ENCODE data around the gene PLCL1.
"Not testable (repeated sequence)": the region's sequence is repeated elsewhere in the genome, so short reads cannot be mapped to it uniquely, and the experiment has no call there.

Gene PLCL1

DNA sequence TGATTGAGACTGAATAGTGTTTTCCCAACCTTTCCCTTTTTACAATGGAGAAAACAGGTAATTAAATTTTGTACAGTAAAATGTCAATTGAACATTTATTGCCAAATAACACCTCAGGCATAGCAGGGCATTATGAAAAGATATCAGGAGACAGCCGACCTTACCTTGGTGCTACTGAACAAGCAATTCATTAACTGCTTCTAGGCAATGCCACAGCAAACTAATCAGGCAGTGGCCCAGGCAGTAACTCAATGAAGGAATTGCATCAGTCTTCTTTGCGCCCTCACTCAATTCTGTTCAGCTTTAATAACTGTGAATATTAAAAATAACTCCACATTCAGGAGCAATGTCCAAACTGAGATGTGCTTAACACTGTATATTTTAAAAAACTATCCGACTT, 6.1 kb downstream of the PLCL1 start:
- DNase-seq: no peak

DNA sequence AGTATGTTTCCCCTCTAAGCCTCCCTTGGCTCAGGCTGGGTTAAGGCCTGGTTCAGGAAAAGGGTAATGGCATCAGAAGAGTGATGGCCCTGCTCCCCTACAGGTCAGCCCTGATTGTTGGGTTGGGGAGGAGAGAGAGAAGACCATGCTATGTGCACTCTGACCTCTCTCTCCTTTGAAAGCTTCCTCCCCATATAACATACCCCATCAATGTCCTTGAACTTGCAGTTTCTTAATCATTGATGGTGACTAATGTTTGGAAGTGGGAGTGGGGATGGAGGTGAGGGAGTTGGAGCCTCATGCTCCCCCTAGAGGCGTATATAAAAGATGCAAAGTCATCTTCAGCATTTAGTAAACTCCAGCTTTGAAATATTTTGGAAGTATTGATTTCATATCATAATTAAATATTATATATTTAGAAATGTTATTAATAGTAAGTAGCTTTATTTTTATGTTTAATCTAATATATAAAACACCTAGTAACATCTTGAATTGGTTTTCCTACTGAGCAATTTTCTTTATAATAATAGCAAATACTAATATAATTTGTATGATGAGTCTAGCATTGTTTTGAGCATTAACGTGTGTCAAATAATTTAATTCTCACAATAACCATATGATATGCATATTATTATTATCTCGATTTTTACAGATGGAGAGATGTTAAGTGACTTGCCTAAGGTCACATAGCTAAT, 8.8 kb downstream of the PLCL1 start:
- no peak for DNase-seq

DNA sequence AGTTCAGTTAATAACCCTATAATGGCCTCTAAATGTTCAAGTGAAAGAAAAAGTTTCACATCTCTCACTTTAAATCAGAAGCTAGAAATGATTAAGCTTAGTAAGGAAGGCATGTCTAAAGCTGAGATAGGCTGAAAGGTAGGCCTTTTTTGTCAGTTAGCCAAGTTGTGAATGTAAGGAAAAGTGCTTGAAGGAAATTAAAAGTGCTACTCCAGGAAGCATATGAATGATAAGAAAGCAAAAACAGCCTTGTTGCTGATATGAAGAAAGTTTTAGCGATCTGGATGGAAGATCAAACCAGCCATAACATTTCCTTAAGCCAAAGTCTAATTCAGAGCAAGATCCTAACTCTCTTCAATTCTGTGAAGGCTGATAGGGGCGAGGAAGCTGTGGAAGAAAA, 10.1 kb downstream of the PLCL1 start:
- DNase-seq: no peak

DNA sequence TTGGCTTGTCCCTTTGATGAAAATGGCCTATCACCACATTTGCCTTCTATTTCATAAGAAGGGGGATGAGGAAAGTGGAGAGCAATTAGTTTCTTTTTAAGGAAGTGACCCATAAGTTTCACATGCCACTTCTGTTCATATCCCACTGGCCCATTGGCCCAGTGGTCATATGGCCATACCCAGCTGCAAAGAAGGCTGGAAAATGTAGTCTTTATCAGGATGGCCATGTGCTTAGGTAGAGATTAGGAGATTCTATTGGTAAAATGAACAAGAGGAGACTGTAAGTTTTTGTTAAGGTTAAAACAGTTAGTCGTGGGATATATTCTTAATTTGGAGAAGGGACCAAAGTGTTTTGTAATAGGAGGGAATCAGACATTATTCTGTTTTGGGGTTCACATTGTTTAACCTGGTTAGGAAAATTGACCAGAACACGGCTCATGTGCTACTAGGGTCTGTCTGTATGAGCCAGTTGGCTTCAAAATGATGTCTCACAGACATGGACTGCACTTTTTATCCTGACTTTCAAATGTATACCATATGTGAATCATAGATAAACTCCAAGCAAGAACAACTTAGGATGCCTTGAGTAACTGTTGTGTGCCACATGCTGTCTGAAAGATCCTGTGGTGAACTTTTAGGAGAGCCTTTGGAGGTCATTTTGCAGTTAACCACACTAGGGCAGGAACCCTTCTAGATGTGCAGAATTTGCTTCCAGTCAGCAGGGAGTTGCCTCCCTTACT, 17.3 kb downstream of the PLCL1 start:
- DNase-seq: no peak

DNA sequence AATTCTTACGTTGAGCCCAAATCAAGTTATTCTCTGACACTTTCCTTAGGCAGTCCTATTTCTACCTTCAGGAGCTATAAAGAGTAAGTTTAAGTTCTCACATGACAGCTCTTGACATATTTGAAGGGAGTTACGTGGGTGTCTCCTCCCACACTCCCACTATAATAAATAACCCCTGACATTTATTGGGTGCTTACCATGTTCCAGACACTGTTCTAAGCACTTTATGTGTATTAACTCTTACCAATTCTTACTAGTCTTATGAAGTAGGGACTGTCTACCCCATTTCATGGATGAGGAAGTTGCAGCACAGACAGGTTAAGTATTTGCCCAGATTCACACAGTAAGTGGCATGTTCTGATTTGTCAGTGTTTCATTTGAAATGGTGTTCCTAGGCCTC, 17.9 kb downstream of the PLCL1 start:
- DNase-seq: no peak

DNA sequence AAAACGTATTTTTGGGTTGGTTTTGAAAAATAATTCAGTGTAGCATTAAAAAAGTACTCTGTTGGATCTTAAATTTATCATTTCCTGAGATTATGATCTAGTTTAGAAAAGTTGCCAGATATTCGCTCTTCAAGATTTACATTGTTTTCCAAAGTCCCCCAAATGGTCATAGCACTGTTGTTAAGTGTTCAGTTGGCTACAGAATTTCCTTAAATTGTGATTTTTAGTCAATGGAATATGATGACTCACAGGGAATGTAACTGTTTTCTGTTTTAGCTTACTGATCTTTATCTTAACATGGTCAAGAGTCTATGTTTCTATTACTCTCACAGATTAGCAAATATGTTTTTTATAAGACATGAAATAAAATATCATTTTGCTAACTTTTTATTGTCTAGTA, 23.2 kb downstream of the PLCL1 start:
- no peak for DNase-seq

DNA sequence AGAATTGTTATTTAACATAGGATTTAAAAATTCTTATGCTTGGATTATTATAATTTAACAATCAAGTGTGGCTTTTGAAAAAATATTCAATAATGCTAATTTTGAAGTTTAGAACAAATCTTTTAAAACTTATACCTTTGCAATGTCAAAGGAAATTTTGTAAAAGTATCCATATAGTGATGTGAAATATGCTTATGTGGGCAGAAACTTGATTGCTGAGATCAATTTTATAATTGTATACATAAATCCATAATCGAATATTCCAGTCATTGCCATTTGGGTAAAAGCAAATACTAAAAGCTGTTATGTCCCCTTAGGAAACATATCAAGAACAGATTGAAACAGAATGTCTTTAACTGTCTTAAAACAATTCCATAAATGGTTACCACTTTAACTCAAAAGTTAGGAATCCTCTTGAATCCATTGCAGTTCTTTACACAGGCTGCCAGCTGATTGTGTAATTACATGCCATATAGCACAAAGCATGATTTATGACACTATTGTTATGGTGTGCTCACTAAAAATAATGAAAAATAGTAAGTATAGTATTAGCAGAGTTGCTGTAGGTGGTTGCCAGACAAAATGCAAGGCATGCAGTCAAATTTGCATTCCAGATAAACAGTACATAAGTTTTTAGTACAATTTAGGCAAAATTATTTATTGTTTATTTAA, 24.2 kb downstream of the PLCL1 start:
- no peak for DNase-seq

DNA sequence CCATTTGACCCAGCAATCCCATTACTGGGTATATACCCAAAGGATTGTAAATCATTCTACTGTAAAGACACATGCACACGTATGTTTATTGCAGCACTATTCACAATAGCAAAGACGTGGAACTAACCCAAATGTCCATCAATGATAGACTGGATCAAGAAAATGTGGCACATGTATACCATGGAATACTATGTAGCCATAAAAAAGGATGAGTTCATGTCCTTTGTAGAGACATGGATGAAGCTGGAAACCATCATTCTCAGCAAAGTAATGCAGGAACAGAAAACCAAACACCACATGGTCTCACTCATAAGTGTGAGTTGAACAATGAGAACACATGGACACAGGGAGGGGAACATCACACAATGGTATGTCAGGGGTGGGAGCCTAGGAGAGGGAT, 30.4 kb downstream of the PLCL1 start:
- DNase-seq: not testable (repeated sequence)

DNA sequence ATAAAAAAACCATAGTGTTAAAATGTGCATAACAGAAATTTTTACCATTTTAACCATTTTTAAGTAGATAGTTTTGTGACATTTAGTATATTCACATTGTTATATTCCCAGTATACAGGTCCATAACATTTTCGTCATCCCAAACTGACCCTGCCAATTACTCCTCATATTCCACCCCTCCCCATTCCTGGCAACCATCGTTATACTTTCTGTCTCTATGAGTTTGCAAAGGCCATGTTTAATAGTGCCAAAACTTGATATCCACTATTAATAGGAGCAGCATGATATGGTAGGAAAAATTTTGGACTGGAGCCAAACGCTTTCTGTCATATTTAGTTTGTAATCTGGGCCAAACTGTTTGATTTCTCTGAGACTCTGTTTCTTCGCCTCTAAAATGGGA, 30.9 kb downstream of the PLCL1 start:
- no peak for DNase-seq

DNA sequence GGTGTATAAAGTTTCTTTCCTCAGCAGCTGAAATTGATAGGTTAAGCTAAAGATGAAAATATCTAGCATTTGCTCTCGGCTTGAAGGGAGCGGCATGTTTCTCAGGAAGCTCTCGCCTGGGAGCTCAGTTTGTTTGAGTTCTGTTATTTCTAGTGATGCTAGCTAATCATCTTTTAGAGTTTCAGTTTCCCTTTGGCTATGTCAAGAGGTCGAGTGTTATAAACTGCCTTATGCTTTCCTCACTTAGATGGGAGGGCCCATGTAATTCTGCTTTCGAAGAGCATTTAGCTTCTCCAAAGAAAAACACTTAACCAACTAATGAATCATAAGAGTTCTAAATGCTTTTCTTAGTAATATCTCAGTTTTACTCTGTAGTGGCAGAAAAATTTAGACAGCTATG, 33.6 kb downstream of the PLCL1 start:
- no peak for DNase-seq

DNA sequence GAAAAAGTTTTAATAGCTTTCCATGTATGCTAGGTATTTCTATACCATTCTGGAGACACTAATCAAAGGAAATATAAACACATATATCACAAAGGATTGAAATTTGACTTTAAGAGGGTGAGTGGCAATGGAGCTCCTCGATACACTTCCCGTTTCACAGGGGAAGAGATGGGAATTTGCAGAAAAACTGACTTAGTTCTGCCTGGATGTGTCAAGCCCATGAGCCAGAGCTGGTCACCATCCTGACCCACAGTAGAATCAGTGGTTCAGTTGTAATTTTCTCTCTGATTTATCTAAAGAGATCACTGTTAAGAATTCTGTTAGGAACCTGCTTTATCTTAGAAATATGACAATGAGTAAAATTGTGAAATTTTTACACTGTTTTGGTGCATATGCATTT, 34.2 kb downstream of the PLCL1 start:
- no peak for DNase-seq

DNA sequence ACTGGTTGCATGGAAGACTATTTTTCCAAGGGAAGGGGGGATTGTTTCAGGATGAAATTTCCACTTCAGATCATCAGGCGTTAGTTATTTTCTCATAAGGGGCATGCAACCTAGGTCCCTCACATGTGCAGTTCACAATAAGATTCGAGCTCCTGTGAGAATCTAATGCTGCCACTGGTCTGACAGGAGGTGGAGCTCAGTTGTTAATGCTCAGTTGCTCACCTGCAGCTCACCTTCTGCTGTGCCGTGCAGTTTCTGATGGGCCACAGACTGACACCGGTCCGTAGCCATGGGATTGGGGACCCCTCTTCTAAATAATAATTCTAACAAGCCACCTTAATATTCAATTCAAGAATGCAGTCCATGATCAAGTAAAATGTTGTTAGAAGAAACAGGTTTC, 34.9 kb downstream of the PLCL1 start:
- DNase-seq: no peak

DNA sequence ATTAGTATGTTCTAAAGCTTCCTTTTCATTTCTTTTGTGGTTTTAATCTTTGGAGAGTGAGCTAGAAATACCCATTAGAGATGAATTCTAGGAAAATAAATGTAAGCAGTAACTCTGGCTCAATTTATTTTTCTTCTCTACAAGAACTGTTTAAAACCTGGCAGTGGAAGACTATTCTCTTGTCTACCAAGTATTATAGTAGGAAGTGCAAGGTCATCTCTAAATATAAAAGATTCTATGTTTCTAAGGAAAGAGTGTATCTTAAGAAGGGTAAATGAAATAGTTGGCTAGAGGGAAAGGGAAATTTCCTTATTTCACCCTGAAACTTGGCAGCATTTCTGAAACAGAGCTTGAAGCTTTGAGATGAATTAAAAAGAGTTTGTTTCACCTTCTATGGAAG, 35.5 kb downstream of the PLCL1 start:
- no peak for DNase-seq

DNA sequence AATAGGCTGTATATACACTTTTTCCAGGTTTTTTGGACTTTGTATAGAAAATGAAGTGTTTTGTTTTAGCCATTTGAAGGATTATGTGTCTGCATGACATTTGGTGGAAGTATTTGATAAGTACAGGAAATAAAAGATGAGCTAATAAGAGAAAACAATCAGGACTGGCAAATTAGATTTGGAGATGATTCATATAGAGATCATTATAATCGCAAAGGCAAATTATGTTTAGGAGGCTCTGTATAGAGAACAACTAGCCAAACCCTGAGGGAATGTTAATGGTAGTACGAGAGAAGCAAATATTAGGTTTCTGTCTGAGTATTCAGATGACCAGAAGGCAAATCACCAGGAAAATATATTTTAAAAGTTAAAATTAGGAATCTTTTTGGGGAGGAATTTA, 41.7 kb downstream of the PLCL1 start:
- DNase-seq: no peak

DNA sequence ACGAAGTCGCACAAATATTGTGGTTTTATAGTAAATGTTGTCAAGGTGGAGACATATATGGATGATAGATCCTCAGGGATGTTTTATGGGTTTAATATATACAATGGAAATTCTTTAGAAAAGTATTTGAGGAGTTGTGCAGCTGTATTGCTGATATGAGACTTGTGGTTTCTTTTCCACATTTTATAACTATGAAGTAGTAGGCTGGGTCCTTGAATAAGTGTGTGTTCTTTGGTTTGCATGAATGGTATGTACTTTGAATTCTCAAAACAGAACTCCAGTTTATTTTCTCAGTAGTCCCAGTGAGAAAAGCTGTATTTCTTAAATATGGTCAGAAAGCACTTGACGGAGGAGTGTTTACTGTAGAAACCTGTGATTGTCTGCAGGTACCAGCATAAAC, 42.4 kb downstream of the PLCL1 start:
- DNase-seq: no peak

DNA sequence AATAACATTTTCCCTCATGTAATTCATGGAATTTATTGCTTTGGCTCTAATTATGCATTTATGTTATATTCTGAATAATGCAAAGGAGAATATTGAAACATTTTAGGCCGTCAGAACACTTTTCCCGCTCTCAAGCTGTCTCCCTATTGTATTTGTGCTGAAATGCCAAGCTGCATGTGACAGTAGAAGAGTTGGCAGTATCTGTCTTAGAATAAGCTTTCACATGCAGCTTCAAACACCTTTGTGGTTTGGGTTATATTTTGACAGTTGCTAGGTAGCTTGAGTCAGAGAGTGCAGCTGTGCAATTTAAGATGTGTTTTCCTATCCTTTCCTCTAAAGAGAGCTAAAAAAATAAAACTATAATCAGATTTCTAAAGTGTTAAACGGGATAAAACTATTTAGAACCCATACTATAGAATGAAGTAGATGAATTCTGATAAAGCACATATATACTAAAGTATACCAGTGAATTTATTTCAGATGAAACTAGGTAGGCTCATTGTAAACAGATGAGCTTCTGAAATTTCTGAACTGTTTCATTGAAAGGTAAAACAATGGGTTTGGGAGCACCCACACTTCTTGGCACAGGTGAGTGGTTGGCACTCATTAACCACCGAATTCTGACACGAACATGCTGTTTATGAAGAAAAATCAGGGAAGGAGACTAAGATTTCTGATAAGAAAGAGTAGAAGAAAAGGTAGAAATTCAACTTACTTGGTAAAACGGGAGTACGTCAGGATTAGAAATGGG, 43.4 kb downstream of the PLCL1 start:
- no peak for DNase-seq

DNA sequence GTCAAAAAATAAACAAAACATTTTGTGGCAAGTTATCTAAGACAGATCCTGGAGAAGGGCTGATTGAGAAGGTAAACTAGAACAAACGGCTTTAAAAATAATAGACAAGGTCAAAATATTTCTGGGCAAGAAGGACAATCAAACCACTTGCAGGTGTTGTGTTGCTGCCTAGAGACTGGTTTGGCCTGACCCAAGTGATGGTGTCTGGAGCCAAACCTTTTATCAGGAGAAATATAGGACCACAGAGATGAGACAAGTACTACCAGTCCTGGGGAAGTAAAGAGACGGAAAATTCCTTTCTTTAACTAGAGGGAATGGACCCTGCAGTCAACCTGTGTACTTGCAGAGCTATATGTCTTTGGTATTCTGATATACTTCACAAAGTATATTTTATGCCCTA, 44.2 kb downstream of the PLCL1 start:
- no peak for DNase-seq

DNA sequence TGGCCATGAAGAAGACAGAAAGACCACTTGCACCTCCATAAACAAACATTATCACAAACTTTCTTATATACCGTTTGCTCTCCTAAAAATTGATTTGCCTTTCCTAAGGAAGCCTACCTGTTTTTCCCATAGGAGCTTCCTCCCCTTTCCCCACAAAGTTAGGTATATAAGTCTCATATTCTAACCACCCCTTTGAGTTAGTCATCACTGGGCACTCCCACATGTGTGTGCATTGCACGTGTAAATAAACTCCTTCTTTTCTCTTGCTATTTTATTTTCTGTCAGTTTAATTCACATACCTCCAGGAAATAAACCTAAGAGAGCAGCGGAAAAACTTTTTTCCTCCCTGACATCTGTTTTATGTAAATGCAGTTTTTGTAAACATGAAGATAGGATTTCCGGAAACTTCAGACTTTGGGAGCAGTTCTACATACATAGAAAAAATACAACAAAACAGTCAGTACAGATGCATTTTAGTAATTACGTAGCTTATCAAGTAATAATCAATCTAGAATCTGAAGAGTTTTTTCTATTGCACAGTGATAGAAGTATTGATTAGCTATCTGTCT, 46.6 kb downstream of the PLCL1 start:
- no peak for DNase-seq

DNA sequence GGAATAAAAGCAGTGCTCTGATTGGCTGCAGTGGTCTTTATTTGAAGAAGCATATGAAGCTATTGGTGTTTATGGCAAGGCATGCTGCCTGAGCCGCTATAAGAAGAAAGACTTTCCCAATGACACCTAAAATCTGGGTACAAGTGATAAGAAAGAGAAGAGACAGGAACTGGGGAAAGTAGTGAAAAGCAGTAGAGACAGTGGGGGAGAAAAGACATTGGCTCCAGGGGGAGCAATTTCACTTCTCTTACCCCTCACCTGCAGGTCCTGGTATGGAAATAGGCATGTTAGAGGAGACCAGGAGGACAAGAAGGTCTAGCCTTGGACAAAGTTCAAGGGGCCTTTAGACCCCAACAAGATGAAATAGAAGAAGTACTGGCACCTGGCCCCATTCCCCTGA, 47.1 kb downstream of the PLCL1 start:
- DNase-seq: no peak

DNA sequence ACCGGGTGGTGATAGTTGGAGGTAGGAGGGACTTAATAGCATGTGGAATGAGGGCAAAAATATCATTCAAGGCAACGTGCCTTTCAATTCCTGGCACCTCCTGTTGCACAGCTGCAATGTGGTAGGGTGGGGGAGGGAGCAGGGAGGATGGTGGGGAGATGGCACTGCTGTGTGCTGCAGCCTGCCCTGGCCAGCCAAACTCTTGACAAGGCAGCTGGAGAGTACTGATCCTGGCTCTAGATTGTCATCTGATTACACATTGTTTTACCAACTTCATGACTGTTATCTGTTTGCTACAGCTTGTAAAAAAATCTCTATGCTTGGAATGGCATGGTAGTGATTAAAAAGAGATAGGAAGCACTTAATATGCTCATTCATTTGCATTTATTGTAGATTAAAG, 47.7 kb downstream of the PLCL1 start:
- DNase-seq: no peak

DNA sequence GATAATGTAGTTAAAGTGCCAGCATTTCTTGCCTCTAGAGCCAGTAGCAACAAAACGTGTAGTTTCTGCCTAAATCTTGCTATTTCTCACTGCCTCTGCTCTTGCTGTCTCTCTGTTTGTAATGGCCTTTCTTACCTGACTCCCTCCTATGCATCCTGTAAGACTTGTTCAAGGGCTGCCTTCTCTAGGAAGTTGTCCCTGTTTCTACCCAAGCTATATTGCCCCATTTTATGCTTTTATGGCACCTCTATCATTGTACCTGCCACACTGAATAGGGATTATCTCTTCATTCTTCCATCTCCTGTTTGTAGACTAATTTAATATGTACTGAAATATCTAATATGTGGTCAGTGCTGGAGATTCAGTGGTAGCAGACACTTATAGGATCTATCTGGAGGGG, 49.2 kb downstream of the PLCL1 start:
- no peak for DNase-seq

DNA sequence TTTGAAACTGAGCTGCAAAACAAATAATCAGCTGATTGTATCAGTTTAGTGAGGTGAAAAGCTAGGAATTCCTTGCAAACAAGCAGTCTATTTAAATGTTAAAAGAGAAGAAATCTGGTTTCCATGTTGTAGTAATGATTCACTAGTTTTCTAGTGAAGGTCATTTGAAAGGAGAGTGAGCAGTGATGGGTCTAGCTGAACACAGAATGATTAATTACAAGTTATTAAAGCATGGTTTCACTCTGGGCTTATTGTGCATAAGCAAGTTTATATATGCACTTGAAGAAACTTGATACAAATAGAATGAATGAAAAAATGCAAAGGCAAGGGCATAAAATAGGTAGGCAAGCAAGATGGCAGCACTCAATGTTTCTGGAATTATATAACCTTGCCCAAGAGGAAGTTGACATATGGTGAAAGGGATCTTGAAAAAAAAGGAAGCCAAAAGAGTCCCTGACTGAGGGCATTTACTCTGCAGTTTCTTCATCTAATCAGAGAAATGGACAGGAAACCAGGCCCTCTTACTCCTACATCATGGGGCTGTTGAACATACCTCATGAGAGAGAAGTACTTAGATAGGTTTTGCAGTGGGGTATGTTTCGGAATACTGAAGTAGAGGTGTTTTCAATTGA, 53.2 kb downstream of the PLCL1 start:
- DNase-seq: no peak
